ENCODE results near the gene MATCAP1. TPM values are rescaled to one million over a fixed set of nuclear protein-coding genes. Genes with fewer than 3 reads are reported as not detected.

MATCAP1 gene
- total and polyA plus RNA-seq, 4 donors: 1.5 to 4.8 (median 3.2) TPM

DNA sequence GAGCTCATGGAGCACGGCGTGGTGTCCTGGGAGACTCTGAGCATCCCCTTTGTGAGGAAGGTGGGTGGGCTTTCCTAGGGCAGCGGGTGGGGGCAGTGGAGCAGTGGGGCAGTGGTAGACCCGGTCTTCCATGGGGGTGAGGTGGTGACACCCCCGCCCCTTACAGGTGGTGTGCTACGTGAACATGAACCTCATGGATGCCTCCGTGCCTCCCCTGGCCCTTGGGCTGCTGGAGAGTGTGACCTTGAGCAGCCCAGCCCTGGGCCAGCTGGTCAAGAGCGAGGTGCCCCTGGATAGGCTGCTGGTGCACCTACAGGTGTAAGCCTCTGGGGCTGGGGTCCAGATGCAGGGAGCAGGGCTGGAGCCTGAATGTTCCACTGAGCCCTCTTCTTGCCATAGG lies 16.7 kb upstream of the MATCAP1 start (continued):
- TF ChIP-seq GABPA (IDR thresholded peaks at IDR 0.05 in 1 of 2, conservative IDR thresholded peaks at IDR 0.05 in 1 of 2) (no peak), JUND (IDR thresholded peaks at IDR 0.05) (no peak), HNF4A (conservative IDR thresholded peaks at IDR 0.05) (no peak), SP1 (IDR thresholded peaks at IDR 0.05) (no peak)
- TF ChIP-seq, protein P1, sequence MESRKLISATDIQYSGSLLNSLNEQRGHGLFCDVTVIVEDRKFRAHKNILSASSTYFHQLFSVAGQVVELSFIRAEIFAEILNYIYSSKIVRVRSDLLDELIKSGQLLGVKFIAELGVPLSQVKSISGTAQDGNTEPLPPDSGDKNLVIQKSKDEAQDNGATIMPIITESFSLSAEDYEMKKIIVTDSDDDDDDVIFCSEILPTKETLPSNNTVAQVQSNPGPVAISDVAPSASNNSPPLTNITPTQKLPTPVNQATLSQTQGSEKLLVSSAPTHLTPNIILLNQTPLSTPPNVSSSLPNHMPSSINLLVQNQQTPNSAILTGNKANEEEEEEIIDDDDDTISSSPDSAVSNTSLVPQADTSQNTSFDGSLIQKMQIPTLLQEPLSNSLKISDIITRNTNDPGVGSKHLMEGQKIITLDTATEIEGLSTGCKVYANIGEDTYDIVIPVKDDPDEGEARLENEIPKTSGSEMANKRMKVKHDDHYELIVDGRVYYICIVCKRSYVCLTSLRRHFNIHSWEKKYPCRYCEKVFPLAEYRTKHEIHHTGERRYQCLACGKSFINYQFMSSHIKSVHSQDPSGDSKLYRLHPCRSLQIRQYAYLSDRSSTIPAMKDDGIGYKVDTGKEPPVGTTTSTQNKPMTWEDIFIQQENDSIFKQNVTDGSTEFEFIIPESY (IDR thresholded peaks at IDR 0.05): no peak

DNA sequence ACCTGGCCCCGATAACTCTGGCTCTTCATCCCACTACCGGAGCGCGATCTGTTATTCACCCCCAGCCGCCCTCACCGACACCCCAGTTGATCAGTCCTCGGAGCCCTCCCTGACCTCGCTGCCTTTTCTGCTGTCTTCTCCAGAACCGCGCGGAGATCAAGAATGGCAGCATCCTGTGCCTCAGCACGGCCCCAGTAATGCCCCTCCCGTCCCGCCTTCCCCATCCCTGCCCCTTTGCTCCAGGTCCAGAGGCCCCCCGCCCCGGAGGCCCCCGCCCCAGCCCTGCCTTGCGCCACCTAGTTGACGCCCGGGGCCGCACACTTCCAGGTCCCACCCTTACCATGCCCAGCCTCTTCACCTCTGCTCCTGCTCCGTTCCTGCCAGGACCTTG lies 16.0 kb upstream of the MATCAP1 start:
- no peak for DNase-seq (ENCODE audit: low spot score)
- Histone ChIP-seq H3K9me3 (ENCODE audit: control insufficient read depth in 4 of 4, low read length in 3 of 4) (no peaks in the 10 kb centered on the region), H3K27ac (ENCODE audit: low read depth in 1 of 2, low read length in 2 of 2) (no peak overlapping the region), H3K36me3 (ENCODE audit: control insufficient read depth in 4 of 4, insufficient read depth in 3 of 4, low read depth in 1 of 4, low read length in 3 of 4) (peaks cover 19 to 61% (median 23%) of the 10 kb centered on the region in 4 donors), H3K4me3 (ENCODE audit: low read depth in 1 of 3, low read length in 3 of 3) (peak overlapping the region in 1 of 3 donors; percentile 49), H3K4me1 (ENCODE audit: control insufficient read depth in 4 of 4, insufficient read depth in 4 of 4, low read length in 3 of 4) (peaks cover 0 to 16% (median 6%) of the 10 kb centered on the region in 4 donors), H3K27me3 (ENCODE audit: control insufficient read depth in 4 of 4, insufficient read depth in 4 of 4, low read length in 3 of 4) (no peaks in the 10 kb centered on the region), H3K9ac (ENCODE audit: low read depth in 1 of 2, low read length in 2 of 2) (no peak overlapping the region)
- TF ChIP-seq, protein P2, sequence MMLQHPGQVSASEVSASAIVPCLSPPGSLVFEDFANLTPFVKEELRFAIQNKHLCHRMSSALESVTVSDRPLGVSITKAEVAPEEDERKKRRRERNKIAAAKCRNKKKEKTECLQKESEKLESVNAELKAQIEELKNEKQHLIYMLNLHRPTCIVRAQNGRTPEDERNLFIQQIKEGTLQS (IDR thresholded peaks at IDR 0.05): no peak
- TF ChIP-seq NR2F2 (IDR thresholded peaks at IDR 0.05) (no peak), EGR1 (IDR thresholded peaks at IDR 0.05; ENCODE audit: low read depth in 2 of 2) (no peak), JUND (IDR thresholded peaks at IDR 0.05) (no peak), FOXA1 (IDR thresholded peaks at IDR 0.05) (no peak), FOXA2 (IDR thresholded peaks at IDR 0.05) (no peak)
- 36% methylated on average over 22 of the region's 22 CpGs for WGBS

DNA sequence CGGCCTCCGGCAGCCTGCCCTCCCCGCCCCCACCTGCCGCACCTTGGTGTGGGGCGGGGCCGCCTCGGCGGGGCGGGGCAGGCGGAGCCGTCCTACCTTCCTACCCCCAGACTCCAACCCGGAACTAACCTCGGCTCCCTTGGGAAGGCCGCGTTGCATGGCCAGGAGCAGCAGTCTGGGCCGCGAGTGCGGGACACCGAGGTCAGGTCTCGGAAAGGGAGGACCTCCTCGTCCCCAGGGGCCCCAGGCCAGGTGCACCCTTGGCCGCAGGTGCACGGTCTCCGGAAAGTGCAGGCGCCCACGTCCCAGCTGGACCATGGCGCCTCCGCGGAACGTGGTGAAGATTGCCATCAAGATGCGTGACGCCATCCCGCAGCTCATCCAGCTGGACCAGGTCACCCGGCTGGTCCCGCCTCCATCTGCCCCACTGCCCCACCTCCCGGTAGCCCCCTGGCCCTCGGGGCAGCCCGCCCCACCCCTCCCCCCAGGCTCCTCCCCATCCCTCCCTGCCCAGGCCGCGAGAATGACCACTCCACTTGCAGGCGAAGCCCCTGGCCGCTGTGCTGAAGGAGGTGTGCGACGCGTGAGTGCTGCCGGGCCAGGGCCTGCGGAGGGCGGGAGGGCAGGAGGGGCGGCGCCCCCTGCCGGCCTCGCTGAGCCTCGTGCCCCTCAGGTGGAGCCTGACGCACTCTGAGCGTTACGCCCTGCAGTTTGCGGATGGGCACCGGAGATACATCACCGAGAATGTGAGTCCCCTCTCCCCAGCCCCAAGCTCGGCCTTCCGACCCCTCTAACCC lies 15.4 kb upstream of the MATCAP1 start, which contains the start of gene ELMO3:
Gene ELMO3, plus strand, starts transcription at position 121 of the 797 bp plus-strand sequence. Its CDS starts 196 bp downstream, at position 317.
- peaks cover 22 to 64% (median 28%) of the 10 kb centered on the region in 4 donors for H3K36me3 ChIP-seq (ENCODE audit: control insufficient read depth in 4 of 4, insufficient read depth in 3 of 4, low read depth in 1 of 4, low read length in 3 of 4)
- H3K4me3 ChIP-seq (ENCODE audit: low read depth in 1 of 3, low read length in 3 of 3): peak within 1 kb of the TSS; percentile 35 to 74 (median 49)
- 28% methylated on average over 61 of the region's 61 CpGs for WGBS
- TF ChIP-seq, protein P1 (IDR thresholded peaks at IDR 0.05): no peak
- TF ChIP-seq, protein P3, sequence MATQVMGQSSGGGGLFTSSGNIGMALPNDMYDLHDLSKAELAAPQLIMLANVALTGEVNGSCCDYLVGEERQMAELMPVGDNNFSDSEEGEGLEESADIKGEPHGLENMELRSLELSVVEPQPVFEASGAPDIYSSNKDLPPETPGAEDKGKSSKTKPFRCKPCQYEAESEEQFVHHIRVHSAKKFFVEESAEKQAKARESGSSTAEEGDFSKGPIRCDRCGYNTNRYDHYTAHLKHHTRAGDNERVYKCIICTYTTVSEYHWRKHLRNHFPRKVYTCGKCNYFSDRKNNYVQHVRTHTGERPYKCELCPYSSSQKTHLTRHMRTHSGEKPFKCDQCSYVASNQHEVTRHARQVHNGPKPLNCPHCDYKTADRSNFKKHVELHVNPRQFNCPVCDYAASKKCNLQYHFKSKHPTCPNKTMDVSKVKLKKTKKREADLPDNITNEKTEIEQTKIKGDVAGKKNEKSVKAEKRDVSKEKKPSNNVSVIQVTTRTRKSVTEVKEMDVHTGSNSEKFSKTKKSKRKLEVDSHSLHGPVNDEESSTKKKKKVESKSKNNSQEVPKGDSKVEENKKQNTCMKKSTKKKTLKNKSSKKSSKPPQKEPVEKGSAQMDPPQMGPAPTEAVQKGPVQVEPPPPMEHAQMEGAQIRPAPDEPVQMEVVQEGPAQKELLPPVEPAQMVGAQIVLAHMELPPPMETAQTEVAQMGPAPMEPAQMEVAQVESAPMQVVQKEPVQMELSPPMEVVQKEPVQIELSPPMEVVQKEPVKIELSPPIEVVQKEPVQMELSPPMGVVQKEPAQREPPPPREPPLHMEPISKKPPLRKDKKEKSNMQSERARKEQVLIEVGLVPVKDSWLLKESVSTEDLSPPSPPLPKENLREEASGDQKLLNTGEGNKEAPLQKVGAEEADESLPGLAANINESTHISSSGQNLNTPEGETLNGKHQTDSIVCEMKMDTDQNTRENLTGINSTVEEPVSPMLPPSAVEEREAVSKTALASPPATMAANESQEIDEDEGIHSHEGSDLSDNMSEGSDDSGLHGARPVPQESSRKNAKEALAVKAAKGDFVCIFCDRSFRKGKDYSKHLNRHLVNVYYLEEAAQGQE (IDR thresholded peaks at IDR 0.05): no peak
- TF ChIP-seq YY1 (IDR thresholded peaks at IDR 0.05): no peak
- TF ChIP-seq TAF1 (conservative IDR thresholded peaks at IDR 0.05): no peak
- TF ChIP-seq, protein P4, sequence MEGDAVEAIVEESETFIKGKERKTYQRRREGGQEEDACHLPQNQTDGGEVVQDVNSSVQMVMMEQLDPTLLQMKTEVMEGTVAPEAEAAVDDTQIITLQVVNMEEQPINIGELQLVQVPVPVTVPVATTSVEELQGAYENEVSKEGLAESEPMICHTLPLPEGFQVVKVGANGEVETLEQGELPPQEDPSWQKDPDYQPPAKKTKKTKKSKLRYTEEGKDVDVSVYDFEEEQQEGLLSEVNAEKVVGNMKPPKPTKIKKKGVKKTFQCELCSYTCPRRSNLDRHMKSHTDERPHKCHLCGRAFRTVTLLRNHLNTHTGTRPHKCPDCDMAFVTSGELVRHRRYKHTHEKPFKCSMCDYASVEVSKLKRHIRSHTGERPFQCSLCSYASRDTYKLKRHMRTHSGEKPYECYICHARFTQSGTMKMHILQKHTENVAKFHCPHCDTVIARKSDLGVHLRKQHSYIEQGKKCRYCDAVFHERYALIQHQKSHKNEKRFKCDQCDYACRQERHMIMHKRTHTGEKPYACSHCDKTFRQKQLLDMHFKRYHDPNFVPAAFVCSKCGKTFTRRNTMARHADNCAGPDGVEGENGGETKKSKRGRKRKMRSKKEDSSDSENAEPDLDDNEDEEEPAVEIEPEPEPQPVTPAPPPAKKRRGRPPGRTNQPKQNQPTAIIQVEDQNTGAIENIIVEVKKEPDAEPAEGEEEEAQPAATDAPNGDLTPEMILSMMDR (IDR thresholded peaks at IDR 0.05; ENCODE audit: low read depth, low read length, missing input control): peak; percentile 41
- no peak for TF ChIP-seq HNF4A (conservative IDR thresholded peaks at IDR 0.05)
- no peak for TF ChIP-seq JUND (IDR thresholded peaks at IDR 0.05)
- H3K9me3 ChIP-seq (ENCODE audit: control insufficient read depth in 4 of 4, low read length in 3 of 4): no peaks in the 10 kb centered on the region
- DNase-seq (ENCODE audit: low spot score): no peak
- no peak within 1 kb of the TSS for H3K27ac ChIP-seq (ENCODE audit: low read depth in 1 of 2, low read length in 2 of 2)
- H3K27me3 ChIP-seq (ENCODE audit: control insufficient read depth in 4 of 4, insufficient read depth in 4 of 4, low read length in 3 of 4): no peaks in the 10 kb centered on the region
- peaks cover 0 to 17% (median 6%) of the 10 kb centered on the region in 4 donors for H3K4me1 ChIP-seq (ENCODE audit: control insufficient read depth in 4 of 4, insufficient read depth in 4 of 4, low read length in 3 of 4)
- H3K9ac ChIP-seq (ENCODE audit: low read depth in 1 of 2, low read length in 2 of 2): no peak within 1 kb of the TSS

Measured in liver (tissue), 9 donors.